T-helper 2 cell treated with Interferon-gamma antibody and Interleukin-4, amounts not matched to agents 100 ng/mL and 5 ng/mL, for 36 hours (primary cell): ENCODE results near the gene CELSR3. TPM values are rescaled to one million over a fixed set of nuclear protein-coding genes. Genes with fewer than 3 reads are reported as not detected.

ENCODE experiments used
- intact Hi-C: fragments of 100-400 bp; cut with micrococcal nuclease; formaldehyde crosslinking; loops from one replicate; pipeline ENCODE4 v1.15.1; 2023
- total RNA-seq: library from RNA; stranded (reverse); gene quantifications from 2 replicates; pipeline ENCODE4 v1.2.3, GENCODE V29; 2022

Gene CELSR3
- 11.1 and 11.2 TPM in 2 replicates for total RNA-seq

DNA sequence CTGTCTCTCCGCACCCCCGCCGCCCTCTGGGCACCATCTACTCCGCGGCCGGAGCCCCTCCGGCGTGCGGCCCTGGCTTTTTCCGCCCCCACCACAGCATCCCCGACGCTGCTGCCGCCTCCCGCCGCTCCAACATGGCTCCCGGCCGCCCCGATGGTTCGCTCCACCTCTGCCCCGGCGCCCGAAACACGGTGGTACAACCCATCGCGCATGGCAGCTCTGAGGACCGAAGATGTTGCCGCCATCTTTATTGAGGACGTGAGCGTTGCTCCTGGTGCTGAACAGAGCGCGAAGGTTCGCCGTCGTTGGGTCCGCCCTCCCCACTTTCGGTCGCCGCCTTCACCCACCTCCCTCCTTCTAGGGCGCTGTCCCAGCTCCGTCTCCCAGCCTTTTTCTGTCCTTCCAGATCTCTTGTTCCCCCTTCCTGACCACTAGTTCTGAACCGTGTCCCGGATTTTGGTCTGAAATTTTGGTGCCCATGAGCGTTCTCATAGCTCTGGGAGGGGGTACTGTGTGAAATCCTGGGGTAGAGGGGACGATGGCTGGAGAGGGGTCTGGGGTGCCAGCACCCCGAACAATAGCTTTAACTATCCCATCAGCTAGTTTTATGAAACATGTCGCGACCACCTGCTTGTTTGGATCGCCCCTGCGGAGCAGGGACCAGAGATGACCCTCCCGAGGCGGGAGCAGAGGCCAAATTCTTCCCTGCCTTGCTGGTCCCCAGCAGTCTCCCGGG lies at the start of gene CELSR3:
Gene CELSR3 (minus strand): TSS at position 134 of the 736 bp plus-strand sequence. CDS start 252 bp downstream, outside the sequence.
- intact Hi-C loops: loop anchor here (2.0 kb wide), 1 partner anchor 54 kb away; the partner anchor contains the start of gene IP6K2

- intact Hi-C loops: no loop called here
These were observed 49.0 kb upstream of the CELSR3 start for GRCh38 chr3:48711727-48712126.

GRCh38 chr3:48709051-48709461 lies 46.4 kb upstream of the CELSR3 start:
- intact Hi-C loops: no loop called here

- intact Hi-C loops: no loop called here
These were observed 45.8 kb upstream of the CELSR3 start for GRCh38 chr3:48708481-48708889.

GRCh38 chr3:48707157-48707556 lies 44.5 kb upstream of the CELSR3 start:
- intact Hi-C loops: no loop called here

DNA sequence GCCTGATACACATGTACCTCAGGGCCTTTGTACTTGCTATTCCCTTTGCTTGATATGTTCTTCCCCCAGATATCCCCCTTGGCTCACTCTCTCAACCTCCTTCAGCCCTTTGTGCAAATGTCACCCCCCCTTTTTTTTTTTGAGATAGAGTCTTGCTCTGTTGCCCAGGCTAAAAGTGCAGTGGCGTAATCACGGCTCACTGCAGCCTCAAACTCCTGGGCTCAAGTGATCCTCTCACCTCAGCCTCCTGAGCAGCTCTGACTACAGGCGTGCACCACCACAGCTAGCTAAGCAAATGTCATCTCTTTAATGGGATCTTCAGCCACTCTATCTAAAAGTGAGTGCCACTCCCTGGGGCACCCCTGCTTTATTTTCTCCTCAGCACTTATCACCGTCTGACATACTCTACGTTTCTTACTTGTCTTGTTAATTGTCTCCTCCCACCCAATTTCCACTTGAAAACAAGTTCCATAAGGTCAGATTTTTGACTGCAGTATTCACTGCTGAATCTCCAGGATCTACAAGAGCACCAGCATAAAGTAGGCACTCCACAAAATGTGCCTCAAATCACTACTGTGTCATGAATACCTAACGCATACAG lies 39.7 kb upstream of the CELSR3 start:
- intact Hi-C loops: no loop called here

GRCh38 chr3:48700731-48701405 lies 38.2 kb upstream of the CELSR3 start:
- intact Hi-C loops: no loop called here

- intact Hi-C loops: no loop called here
These were observed 36.2 kb upstream of the CELSR3 start for GRCh38 chr3:48698891-48699290.

DNA sequence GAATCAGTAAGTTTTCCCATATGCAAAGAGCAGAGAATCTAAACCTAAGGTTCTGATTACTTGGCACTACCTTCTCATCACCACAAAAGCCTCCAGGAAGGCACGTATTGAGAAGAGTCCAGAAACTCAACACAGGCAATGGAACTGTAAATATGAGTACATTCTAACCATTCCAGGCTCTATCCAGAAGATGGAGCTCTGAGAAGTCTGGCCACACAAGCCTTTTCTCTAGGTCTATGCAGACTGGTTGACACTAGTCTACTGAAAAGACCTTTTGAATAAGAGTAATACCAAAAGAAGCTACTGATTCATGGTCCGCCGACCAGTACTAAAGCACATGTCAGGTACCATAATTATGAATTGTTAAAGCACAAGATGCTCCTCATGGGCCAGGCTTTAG lies 35.3 kb upstream of the CELSR3 start:
- intact Hi-C loops: no loop called here

DNA sequence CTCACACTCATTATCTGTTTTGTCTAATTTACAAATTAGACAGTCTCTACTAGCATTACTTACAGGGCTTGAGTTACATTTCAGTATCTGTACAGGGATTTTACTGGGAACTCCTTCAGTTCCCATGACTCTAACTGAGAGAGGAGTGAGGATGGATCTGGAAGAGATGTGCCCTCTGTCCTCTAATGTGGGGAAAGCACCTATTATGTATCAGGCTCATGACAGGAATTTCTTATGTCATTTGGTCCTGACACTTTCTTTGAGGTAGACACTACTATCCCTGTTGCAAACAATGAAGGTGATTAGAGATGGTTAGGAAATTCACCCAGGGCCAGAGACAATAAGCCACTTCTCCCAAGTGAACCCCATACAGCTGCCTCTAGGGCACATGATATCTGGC lies 33.9 kb upstream of the CELSR3 start:
- intact Hi-C loops: no loop called here

DNA sequence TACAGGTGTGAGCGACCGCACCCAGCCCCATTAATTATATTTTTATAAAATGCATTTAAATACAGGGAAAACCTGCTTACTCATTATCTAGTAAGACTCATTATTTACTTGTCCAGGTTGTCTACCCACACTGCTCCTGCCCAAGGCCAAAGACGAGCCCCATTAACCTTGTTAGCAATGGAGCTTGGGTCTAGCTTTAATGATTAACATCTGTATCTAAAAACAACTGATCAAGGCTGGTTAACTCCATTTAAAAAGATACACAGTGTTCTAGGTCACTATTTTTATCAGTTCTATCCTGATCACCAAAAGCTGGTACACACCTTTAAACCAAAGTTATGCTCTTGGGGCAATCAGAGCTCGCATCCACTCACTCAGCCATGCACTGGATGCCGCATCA lies 33.5 kb upstream of the CELSR3 start:
- intact Hi-C loops: no loop called here

DNA sequence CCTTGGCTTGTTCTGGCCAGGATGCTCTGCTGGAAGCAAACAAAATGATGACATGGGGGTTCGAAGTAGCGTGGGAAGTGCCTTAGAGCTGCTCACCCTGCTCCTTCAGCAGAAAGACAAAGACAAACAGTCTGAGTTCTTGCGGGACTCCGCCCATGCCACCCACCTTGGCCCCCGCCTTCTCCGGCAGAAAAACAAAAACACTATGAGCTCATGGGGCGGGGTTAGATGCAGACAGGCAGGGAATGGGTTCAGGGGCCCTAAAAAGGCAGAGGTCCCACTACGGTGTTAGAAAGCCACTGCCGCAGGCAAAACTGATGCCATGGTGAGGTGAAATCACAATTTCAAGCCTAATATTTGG lies 32.7 kb upstream of the CELSR3 start:
- intact Hi-C loops: no loop called here

GRCh38 chr3:48694610-48695392 lies 32.1 kb upstream of the CELSR3 start:
- intact Hi-C loops: no loop called here

DNA sequence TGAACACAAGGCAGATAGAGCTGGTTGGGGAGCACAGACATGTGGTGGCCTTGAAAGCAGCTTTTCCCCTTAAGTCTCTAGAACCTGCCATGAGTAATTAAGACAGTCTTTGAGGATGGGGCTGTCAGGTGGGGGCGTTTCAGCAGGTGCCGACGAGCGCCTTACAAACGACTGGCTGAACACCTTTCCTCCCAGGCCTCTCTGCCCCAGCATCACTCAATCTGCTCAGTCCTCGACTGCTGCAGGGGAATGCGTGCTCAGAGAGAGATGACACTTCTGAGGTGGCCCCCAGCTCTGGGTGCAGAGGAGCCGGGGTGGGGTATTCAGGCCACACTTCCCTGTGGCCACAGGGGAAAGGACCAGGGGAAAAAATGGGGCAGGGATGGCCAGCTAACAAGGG lies 31.1 kb upstream of the CELSR3 start:
- intact Hi-C loops: no loop called here

DNA sequence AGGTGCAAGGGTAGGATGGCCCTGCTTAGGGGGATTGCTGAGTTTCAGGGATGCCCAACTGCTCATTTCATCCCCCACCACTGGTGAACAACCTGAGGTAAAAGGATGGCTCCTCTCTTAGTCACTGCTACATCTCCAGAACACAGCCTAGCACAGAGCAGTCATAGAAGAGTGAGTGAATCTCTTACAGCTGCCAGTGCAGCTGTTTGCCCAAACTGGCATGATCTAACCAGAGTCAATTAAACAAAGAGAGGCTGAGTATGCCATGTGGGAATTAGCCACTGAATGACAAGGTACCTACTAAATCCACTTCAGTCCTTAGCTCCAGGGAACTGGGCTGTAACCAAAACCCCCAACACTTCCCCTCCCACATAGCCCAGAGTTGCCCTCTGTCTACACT lies 29.9 kb upstream of the CELSR3 start:
- intact Hi-C loops: no loop called here

DNA sequence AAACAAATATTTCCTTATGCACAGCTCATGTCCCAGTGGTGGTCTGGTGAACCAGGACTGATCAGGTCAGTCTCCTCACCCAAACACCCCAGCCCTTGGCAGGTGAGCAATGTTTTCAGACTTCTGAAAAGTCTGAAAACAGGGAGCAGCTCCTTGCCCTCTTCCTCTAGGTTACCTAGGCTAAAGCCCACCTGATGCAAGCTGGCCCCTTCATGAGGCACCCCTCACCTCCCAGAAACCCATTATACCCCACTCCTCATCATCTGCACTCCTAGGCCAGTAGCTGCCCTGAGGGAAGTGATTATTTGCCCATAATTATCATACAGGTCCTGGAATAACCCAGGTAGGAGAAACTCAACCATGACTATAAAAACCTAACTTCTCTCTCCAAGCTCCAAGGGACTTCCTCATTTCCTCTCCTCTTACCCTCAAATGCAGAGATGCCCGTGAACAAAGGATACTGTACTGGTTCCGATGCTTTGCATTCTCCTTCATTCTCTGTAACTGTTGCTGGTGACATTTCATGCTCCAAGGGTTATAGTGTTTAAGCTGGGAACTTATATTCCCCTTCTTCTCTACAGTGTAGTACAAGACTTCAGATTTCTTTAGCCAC lies 28.3 kb upstream of the CELSR3 start:
- intact Hi-C loops: no loop called here

GRCh38 chr3:48689384-48689783 lies 26.7 kb upstream of the CELSR3 start:
- intact Hi-C loops: no loop called here

- intact Hi-C loops: no loop called here
These were observed 26.0 kb upstream of the CELSR3 start for GRCh38 chr3:48688737-48689075.

DNA sequence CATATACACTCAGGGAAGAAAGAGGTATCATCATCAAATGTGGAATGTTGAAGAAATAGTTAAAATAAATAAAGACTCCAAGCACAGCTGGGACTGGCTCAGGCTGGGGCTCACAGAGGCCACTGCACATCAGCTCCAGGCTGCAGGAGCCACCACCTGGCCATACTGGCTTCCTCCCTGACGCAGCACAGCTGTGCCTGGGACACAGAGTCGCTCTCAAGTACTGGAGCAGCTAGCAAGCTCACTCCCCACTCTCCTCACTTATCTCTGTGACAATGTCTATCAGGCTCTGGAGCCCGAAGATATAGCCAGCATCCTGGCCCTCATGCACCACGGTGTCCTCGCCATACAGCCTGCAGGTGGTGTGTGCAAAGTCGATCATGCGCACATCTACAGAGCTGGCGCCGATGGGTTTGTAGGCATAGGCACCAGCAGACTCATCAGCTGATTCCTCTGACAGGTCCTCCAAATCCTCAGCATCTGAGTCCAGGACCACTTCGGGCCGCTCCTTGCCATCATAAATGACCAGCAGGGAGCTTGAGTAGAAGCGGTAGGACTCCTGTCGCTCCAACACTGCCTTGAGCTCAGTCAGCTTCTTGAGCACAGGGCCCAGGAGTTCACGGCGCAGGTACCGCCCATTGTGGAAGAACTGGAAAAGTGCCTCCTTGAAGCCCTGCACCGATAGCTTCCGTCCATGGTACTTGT lies 25.5 kb upstream of the CELSR3 start:
- intact Hi-C loops: no loop called here

GRCh38 chr3:48687220-48687678 lies 24.6 kb upstream of the CELSR3 start:
- intact Hi-C loops: no loop called here
